ENCODE data around the gene SFXN4.
"Not testable (repeated sequence)": the region's sequence is repeated elsewhere in the genome, so short reads cannot be mapped to it uniquely, and the experiment has no call there.

Gene SFXN4

GRCh38 chr10:119190353-119190752 lies 24.8 kb upstream of the SFXN4 start:
- DNase-seq: no peak

- DNase-seq: no peak
Observed at GRCh38 chr10:119189811-119190282, 24.3 kb upstream of the SFXN4 start.

- DNase-seq: no peak
Observed at GRCh38 chr10:119183664-119184412, 18.3 kb upstream of the SFXN4 start.

- not testable (repeated sequence) for DNase-seq
Observed at GRCh38 chr10:119180850-119181400, 15.4 kb upstream of the SFXN4 start.

GRCh38 chr10:119178372-119179119 lies 13.0 kb upstream of the SFXN4 start, which contains the start of gene PRDX3:
Gene PRDX3 (minus strand): TSS chr10:119178812. CDS start chr10:119178790, 22 bp downstream.
- DNase-seq: peak; percentile 96

- peak; percentile 44 for DNase-seq
Observed at GRCh38 chr10:119177708-119178371, 12.3 kb upstream of the SFXN4 start.

- DNase-seq: no peak
Observed at GRCh38 chr10:119176166-119176565, 10.7 kb upstream of the SFXN4 start.

GRCh38 chr10:119174109-119174508 lies 8.6 kb upstream of the SFXN4 start:
- no peak for DNase-seq

GRCh38 chr10:119167041-119167440 lies 1.5 kb upstream of the SFXN4 start:
- DNase-seq: no peak

GRCh38 chr10:119166564-119166963 lies 1.1 kb upstream of the SFXN4 start:
- no peak for DNase-seq

GRCh38 chr10:119166118-119166500 lies 595 bp upstream of the SFXN4 start:
- DNase-seq: no peak

- no peak for DNase-seq
Observed at GRCh38 chr10:119162452-119163092, 2.9 kb downstream of the SFXN4 start.

- no peak for DNase-seq
Observed at GRCh38 chr10:119161680-119162451, 3.6 kb downstream of the SFXN4 start.

- no peak for DNase-seq
Observed at GRCh38 chr10:119159332-119159731, 6.2 kb downstream of the SFXN4 start.

GRCh38 chr10:119153661-119154060 lies 11.9 kb downstream of the SFXN4 start:
- DNase-seq: no peak

- no peak for DNase-seq
Observed at GRCh38 chr10:119153041-119153440, 12.5 kb downstream of the SFXN4 start.

- DNase-seq: not testable (repeated sequence)
Observed at GRCh38 chr10:119151601-119152000, 13.9 kb downstream of the SFXN4 start.

GRCh38 chr10:119149729-119150128 lies 15.8 kb downstream of the SFXN4 start:
- no peak for DNase-seq

- no peak for DNase-seq
Observed at GRCh38 chr10:119149157-119149556, 16.4 kb downstream of the SFXN4 start.

GRCh38 chr10:119143657-119144056 lies 21.9 kb downstream of the SFXN4 start:
- DNase-seq: no peak

- DNase-seq: no peak
Observed at GRCh38 chr10:119140603-119141245, 24.8 kb downstream of the SFXN4 start.

Data from activated CD4-positive, CD25-positive, alpha-beta regulatory T cell treated with anti-CD3 and anti-CD28 coated beads, Interleukin-2, amount 50 U/mL, for 72 hours (primary cell).